Stromal cell of bone marrow (primary cell): ENCODE data around the gene NFE2L1.
"Not testable (repeated sequence)": the region's sequence is repeated elsewhere in the genome, so short reads cannot be mapped to it uniquely, and the experiment has no call there.

Experiments used
- DNase-seq: peaks from one replicate; pipeline ENCODE4 v3.0.0-alpha.2; 2012; ENCODE audit warnings: low read depth

Gene NFE2L1

GRCh38 chr17:48047741-48048383 is at the start of gene NFE2L1:
TSS of gene NFE2L1 (plus strand) at chr17:48048359. CDS start at chr17:48051119, 2,760 bp downstream.
- peak; percentile 100 for DNase-seq

- peak; percentile 69 for DNase-seq
These were observed 48.6 kb upstream of the NFE2L1 start for GRCh38 chr17:47999582-47999981.

GRCh38 chr17:48001197-48001596 is 47.0 kb upstream of the NFE2L1 start:
- no peak for DNase-seq

GRCh38 chr17:48001657-48002056 is 46.5 kb upstream of the NFE2L1 start:
- not testable (repeated sequence) for DNase-seq

GRCh38 chr17:48002266-48002915 is 45.8 kb upstream of the NFE2L1 start:
- DNase-seq = no peak

GRCh38 chr17:48002916-48003416 is 45.2 kb upstream of the NFE2L1 start:
- no peak for DNase-seq

GRCh38 chr17:48003417-48004151 is 44.6 kb upstream of the NFE2L1 start:
- DNase-seq = no peak

- DNase-seq = no peak
These were observed 43.2 kb upstream of the NFE2L1 start for GRCh38 chr17:48004983-48005382.

GRCh38 chr17:48006936-48007709 is 41.0 kb upstream of the NFE2L1 start:
- no peak for DNase-seq

- DNase-seq = no peak
These were observed 38.0 kb upstream of the NFE2L1 start for GRCh38 chr17:48010193-48010592.

- DNase-seq = no peak
These were observed 36.6 kb upstream of the NFE2L1 start for GRCh38 chr17:48011405-48012150.

GRCh38 chr17:48012151-48012520 is 36.0 kb upstream of the NFE2L1 start:
- no peak for DNase-seq

- no peak for DNase-seq
These were observed 35.5 kb upstream of the NFE2L1 start for GRCh38 chr17:48012654-48013053.

- DNase-seq = no peak
These were observed 34.1 kb upstream of the NFE2L1 start for GRCh38 chr17:48013876-48014594.

GRCh38 chr17:48014595-48015111 is 33.5 kb upstream of the NFE2L1 start:
- DNase-seq = no peak

GRCh38 chr17:48016112-48016511 is 32.0 kb upstream of the NFE2L1 start:
- DNase-seq = no peak

- DNase-seq = not testable (repeated sequence)
These were observed 30.4 kb upstream of the NFE2L1 start for GRCh38 chr17:48017817-48018158.

- no peak for DNase-seq
These were observed 26.2 kb upstream of the NFE2L1 start for GRCh38 chr17:48021934-48022333.

- DNase-seq = no peak
These were observed 25.3 kb upstream of the NFE2L1 start for GRCh38 chr17:48022901-48023300.

- no peak for DNase-seq
These were observed 24.6 kb upstream of the NFE2L1 start for GRCh38 chr17:48023400-48024148.
